ENCODE data around the gene KIF27.
"Not testable (repeated sequence)": the region's sequence is repeated elsewhere in the genome, so short reads cannot be mapped to it uniquely, and the experiment has no call there.

Gene KIF27

GRCh38 chr9:83920927-83921707, at the start of gene KIF27:
TSS of gene KIF27 (minus strand) at chr9:83921432. CDS start at chr9:83915591, 5,841 bp downstream.
- DNase-seq (ENCODE audit: low spot score), result peak; percentile 94

GRCh38 chr9:83969602-83970001, 48.4 kb upstream of the KIF27 start:
- no peak for DNase-seq (ENCODE audit: low spot score)

GRCh38 chr9:83967073-83967472, 45.8 kb upstream of the KIF27 start:
- DNase-seq (ENCODE audit: low spot score), result no peak

- DNase-seq (ENCODE audit: low spot score), result no peak
These were observed 45.0 kb upstream of the KIF27 start for GRCh38 chr9:83966209-83966582.

- peak; percentile 49 for DNase-seq (ENCODE audit: low spot score)
These were observed 44.3 kb upstream of the KIF27 start for GRCh38 chr9:83965350-83966208.

- DNase-seq (ENCODE audit: low spot score), result peak; percentile 66
These were observed 43.7 kb upstream of the KIF27 start for GRCh38 chr9:83964973-83965349.

- DNase-seq (ENCODE audit: low spot score), result no peak
These were observed 40.9 kb upstream of the KIF27 start for GRCh38 chr9:83962165-83962564.

GRCh38 chr9:83960991-83961390, 39.8 kb upstream of the KIF27 start:
- no peak for DNase-seq (ENCODE audit: low spot score)

- no peak for DNase-seq (ENCODE audit: low spot score)
These were observed 37.8 kb upstream of the KIF27 start for GRCh38 chr9:83959061-83959460.

GRCh38 chr9:83957248-83957513, 35.9 kb upstream of the KIF27 start:
- no peak for DNase-seq (ENCODE audit: low spot score)

GRCh38 chr9:83956436-83957247, 35.4 kb upstream of the KIF27 start:
- DNase-seq (ENCODE audit: low spot score), result peak; percentile 63

- DNase-seq (ENCODE audit: low spot score), result no peak
These were observed 34.8 kb upstream of the KIF27 start for GRCh38 chr9:83956086-83956435.

- not testable (repeated sequence) for DNase-seq (ENCODE audit: low spot score)
These were observed 26.9 kb upstream of the KIF27 start for GRCh38 chr9:83948096-83948495.

GRCh38 chr9:83940590-83941303, 19.5 kb upstream of the KIF27 start:
- no peak for DNase-seq (ENCODE audit: low spot score)

GRCh38 chr9:83937861-83938455, 16.7 kb upstream of the KIF27 start:
- DNase-seq (ENCODE audit: low spot score), result peak; percentile 82

GRCh38 chr9:83936523-83936922, 15.3 kb upstream of the KIF27 start:
- DNase-seq (ENCODE audit: low spot score), result no peak

- no peak for DNase-seq (ENCODE audit: low spot score)
These were observed 14.2 kb upstream of the KIF27 start for GRCh38 chr9:83935276-83935935.

GRCh38 chr9:83934569-83935275, 13.5 kb upstream of the KIF27 start:
- DNase-seq (ENCODE audit: low spot score), result no peak

- no peak for DNase-seq (ENCODE audit: low spot score)
These were observed 12.6 kb upstream of the KIF27 start for GRCh38 chr9:83933790-83934189.

- DNase-seq (ENCODE audit: low spot score), result no peak
These were observed 11.6 kb upstream of the KIF27 start for GRCh38 chr9:83932851-83933250.
